Skeletal muscle tissue (tissue), 4 donors: ENCODE results near the gene ZNF76. TPM values are rescaled to one million over a fixed set of nuclear protein-coding genes. Genes with fewer than 3 reads are reported as not detected.

ENCODE experiments used
- H3K27ac ChIP-seq: one replicate; pipeline ENCODE4 v1.7.0; 2013; ENCODE audit warnings: mild to moderate bottlenecking, low read depth, low read length, inconsistent platforms
- H3K27me3 ChIP-seq, 3 donors: one replicate each; pipeline ENCODE4 v1.7.0; 2013; ENCODE audit warnings: low read length in 3 of 3; ENCODE audit not compliant: control insufficient read depth in 3 of 3, insufficient read depth in 3 of 3
- H3K36me3 ChIP-seq, 3 donors: one replicate each; pipeline ENCODE4 v1.7.0; 2013; ENCODE audit warnings: low read length in 3 of 3; ENCODE audit not compliant: control insufficient read depth in 3 of 3, insufficient read depth in 3 of 3
- H3K4me1 ChIP-seq, 3 donors: one replicate each; pipeline ENCODE4 v1.7.0; 2013; ENCODE audit warnings: low read length in 3 of 3, mild to moderate bottlenecking in 3 of 3; ENCODE audit not compliant: control insufficient read depth in 3 of 3, insufficient read depth in 3 of 3
- H3K4me3 ChIP-seq, 3 donors: one replicate each; pipeline ENCODE4 v1.7.0; 2013; ENCODE audit warnings: low read length in 3 of 3
- H3K9ac ChIP-seq, 3 donors: one replicate each; pipeline ENCODE4 v1.7.0; 2013; ENCODE audit warnings: low read length in 3 of 3, mild to moderate bottlenecking in 3 of 3, moderate library complexity in 2 of 3, low read depth in 1 of 3
- H3K9me3 ChIP-seq, 3 donors: one replicate each; pipeline ENCODE4 v1.7.0; 2013; ENCODE audit warnings: low read length in 3 of 3; ENCODE audit not compliant: control insufficient read depth in 3 of 3
- total RNA-seq: library from RNA; depleted of rRNA; stranded (reverse); fragments of >200 nt; gene quantifications from one replicate; pipeline ENCODE4 v1.2.3, GENCODE V29; 2014
- donor health status: Osteomylitis.

The ZNF76 gene
- total RNA-seq, 1 donor from 2014 or later: 16.7 TPM

- H3K9me3 ChIP-seq: no peaks in the 10 kb centered on the region
- H3K4me3 ChIP-seq: no peak overlapping the region
- peaks cover 48 to 63% (median 50%) of the 10 kb centered on the region in 3 donors for H3K4me1 ChIP-seq
- H3K27ac ChIP-seq: peak overlapping the region; percentile 51
- no peaks in the 10 kb centered on the region for H3K36me3 ChIP-seq
- peak overlapping the region in 1 of 3 donors; percentile 20 for H3K9ac ChIP-seq
- no peaks in the 10 kb centered on the region for H3K27me3 ChIP-seq
Observed at GRCh38 chr6:35262596-35262995, 3.1 kb downstream of the ZNF76 start.

- Histone ChIP-seq H3K4me3 (no peak overlapping the region), H3K27ac (peak overlapping the region; percentile 51), H3K9ac (peak overlapping the region in 1 of 3 donors; percentile 27), H3K36me3 (no peaks in the 10 kb centered on the region), H3K27me3 (no peaks in the 10 kb centered on the region), H3K4me1 (peaks cover 44 to 56% (median 54%) of the 10 kb centered on the region in 3 donors), H3K9me3 (no peaks in the 10 kb centered on the region)
Observed at GRCh38 chr6:35264550-35265274, 5.2 kb downstream of the ZNF76 start.

GRCh38 chr6:35265523-35265922 lies 6.0 kb downstream of the ZNF76 start:
- H3K27me3 ChIP-seq: no peaks in the 10 kb centered on the region
- H3K4me3 ChIP-seq: peak overlapping the region in 1 of 3 donors; percentile 17
- no peak overlapping the region for H3K9ac ChIP-seq
- no peaks in the 10 kb centered on the region for H3K9me3 ChIP-seq
- no peaks in the 10 kb centered on the region for H3K36me3 ChIP-seq
- peak overlapping the region; percentile 51 for H3K27ac ChIP-seq
- H3K4me1 ChIP-seq: peaks cover 39 to 51% (median 49%) of the 10 kb centered on the region in 3 donors

DNA sequence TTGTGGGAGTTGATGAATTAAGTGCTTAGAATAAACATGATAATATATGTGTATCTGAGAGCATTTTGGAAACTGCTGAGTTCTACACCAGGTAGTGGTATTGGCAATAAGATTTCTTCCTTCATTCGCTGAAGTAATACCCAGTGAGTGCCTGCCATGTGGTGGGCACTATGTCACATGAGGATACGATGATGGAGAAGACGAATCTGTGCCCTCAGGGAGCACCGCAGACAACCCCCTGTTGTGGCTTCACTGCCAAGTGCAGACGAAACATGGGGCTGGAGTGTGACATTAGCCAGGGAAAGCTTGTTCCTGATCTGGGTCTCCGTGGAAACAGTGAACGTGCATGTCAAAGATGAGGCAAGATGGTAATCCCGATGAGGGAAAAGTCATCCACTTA lies 7.9 kb downstream of the ZNF76 start:
- Histone ChIP-seq H3K27me3 (no peaks in the 10 kb centered on the region), H3K27ac (peak overlapping the region; percentile 5), H3K4me1 (peaks cover 37 to 47% (median 42%) of the 10 kb centered on the region in 3 donors), H3K9ac (peak overlapping the region in 1 of 3 donors; percentile 16), H3K36me3 (no peaks in the 10 kb centered on the region), H3K9me3 (no peaks in the 10 kb centered on the region), H3K4me3 (no peak overlapping the region)

DNA sequence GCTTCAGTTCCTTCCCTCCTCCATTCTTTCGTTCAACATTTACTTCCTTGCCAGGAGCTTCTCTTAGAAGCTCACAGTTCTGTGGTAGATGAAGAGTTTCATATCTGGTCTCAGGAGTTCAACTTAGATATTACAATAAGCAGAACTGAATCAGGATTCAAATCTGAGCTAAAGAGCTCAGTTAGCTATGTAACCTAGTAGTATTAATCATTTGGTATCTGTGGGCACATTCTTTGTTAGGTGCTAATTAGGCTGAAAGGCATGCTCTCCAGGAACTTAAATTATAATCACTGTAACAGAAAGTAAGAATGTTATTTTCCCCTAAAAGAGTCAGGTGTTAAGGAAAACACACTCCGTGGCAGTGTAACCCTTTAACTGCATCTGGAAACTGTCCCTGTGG lies 8.4 kb downstream of the ZNF76 start:
- Histone ChIP-seq H3K36me3 (no peaks in the 10 kb centered on the region), H3K9ac (peak overlapping the region in 1 of 3 donors; percentile 16), H3K27ac (peak overlapping the region; percentile 5), H3K9me3 (no peaks in the 10 kb centered on the region), H3K4me1 (peaks cover 32 to 43% (median 39%) of the 10 kb centered on the region in 3 donors), H3K27me3 (no peaks in the 10 kb centered on the region), H3K4me3 (no peak overlapping the region)

- Histone ChIP-seq H3K9ac (no peak overlapping the region), H3K9me3 (no peaks in the 10 kb centered on the region), H3K27me3 (no peaks in the 10 kb centered on the region), H3K36me3 (no peaks in the 10 kb centered on the region), H3K4me1 (peaks cover 20 to 35% (median 28%) of the 10 kb centered on the region in 3 donors), H3K4me3 (no peak overlapping the region), H3K27ac (no peak overlapping the region)
Observed at GRCh38 chr6:35272005-35272404, 12.5 kb downstream of the ZNF76 start.

- Histone ChIP-seq H3K36me3 (no peaks in the 10 kb centered on the region), H3K27me3 (no peaks in the 10 kb centered on the region), H3K9me3 (no peaks in the 10 kb centered on the region), H3K9ac (no peak overlapping the region), H3K27ac (peak overlapping the region; percentile 25), H3K4me1 (peaks cover 12 to 24% (median 17%) of the 10 kb centered on the region in 3 donors), H3K4me3 (no peak overlapping the region)
Observed at GRCh38 chr6:35273822-35274559, 14.5 kb downstream of the ZNF76 start.

DNA sequence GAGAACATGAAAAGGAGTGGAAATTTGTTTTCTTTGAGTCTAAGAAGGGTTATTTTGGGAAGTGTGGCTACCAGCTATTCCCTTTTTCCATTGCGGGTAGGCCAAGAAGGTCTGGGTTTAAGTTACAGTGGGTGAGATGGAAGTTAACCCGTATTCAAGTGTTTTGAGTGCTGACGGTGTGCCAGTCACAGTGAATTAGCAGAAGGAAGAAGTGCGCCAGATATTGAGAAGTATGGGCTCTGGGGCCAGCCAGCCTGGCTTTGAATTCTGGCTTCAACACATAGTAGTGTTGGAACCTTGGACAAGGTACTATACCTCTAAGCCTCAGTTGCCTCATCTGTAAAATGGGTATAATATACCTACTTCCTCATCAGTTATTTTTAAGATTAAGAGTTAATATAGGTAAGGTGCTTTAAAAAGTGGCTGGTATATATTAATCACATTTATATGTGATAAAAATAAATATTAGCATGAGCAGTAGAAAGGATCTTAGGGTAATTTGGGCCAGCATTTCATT lies 16.3 kb downstream of the ZNF76 start:
- no peaks in the 10 kb centered on the region for H3K36me3 ChIP-seq
- peaks cover 12 to 27% (median 18%) of the 10 kb centered on the region in 3 donors for H3K4me1 ChIP-seq
- H3K27me3 ChIP-seq: no peaks in the 10 kb centered on the region
- H3K4me3 ChIP-seq: no peak overlapping the region
- no peaks in the 10 kb centered on the region for H3K9me3 ChIP-seq
- peak overlapping the region; percentile 50 for H3K27ac ChIP-seq
- peak overlapping the region in 1 of 3 donors; percentile 40 for H3K9ac ChIP-seq

- H3K9me3 ChIP-seq: no peaks in the 10 kb centered on the region
- no peaks in the 10 kb centered on the region for H3K27me3 ChIP-seq
- H3K9ac ChIP-seq: no peak overlapping the region
- no peak overlapping the region for H3K27ac ChIP-seq
- peaks cover 20 to 23% (median 20%) of the 10 kb centered on the region in 3 donors for H3K36me3 ChIP-seq
- H3K4me1 ChIP-seq: peaks cover 30 to 47% (median 35%) of the 10 kb centered on the region in 3 donors
- no peak overlapping the region for H3K4me3 ChIP-seq
Observed at GRCh38 chr6:35278708-35279107, 19.2 kb downstream of the ZNF76 start.

GRCh38 chr6:35280903-35281302 lies 21.4 kb downstream of the ZNF76 start:
- Histone ChIP-seq H3K9me3 (no peaks in the 10 kb centered on the region), H3K4me3 (no peak overlapping the region), H3K4me1 (peaks cover 19 to 29% (median 20%) of the 10 kb centered on the region in 3 donors), H3K27me3 (no peaks in the 10 kb centered on the region), H3K9ac (no peak overlapping the region), H3K36me3 (peaks cover 26 to 34% (median 26%) of the 10 kb centered on the region in 3 donors), H3K27ac (no peak overlapping the region)
